Measurements from ENCODE around the gene STOM.

STOM gene

DNA sequence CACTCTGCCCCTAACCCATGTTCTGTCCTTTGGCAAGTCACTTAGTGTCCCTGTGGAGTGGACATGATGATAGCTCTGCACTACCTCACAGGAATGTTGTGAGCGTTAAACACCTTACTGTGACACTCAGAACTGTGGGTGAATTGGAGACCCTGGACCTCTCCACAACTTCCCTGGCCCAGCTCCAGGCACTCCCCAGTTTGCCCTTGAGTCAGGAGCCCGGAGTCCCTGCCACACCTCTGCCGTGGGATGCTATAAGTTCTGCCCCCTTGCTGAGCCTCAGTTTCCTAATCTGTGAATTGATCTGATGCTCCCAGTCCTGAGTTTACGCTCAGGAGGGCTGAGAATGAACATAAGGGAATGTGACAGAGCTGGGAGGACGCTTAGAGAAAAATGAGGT is 67.7 kb downstream of the STOM start:
- Histone ChIP-seq H3K79me2 (ENCODE audit: insufficient read depth, low read length) (no peaks in the 10 kb centered on the region), H3K4me2 (ENCODE audit: low read length) (no peak overlapping the region), H3K9me3 (ENCODE audit: low read length) (no peaks in the 10 kb centered on the region), H3K27me3 (ENCODE audit: insufficient read depth, low read length) (peaks cover 5% of the 10 kb centered on the region; the same call in 1 of the 2 replicates), H3K4me3 (ENCODE audit: low read depth, low read length, poor library complexity, severe bottlenecking) (no peak overlapping the region), H2AFZ (ENCODE audit: low read length) (no peak overlapping the region), H3K27ac (ENCODE audit: low read depth, low read length, poor library complexity, severe bottlenecking) (no peak overlapping the region), H3K36me3 (ENCODE audit: insufficient read depth, low read length) (no peaks in the 10 kb centered on the region), H3F3A (ENCODE audit: insufficient read depth, low read length) (no peaks in the 10 kb centered on the region), H3K9ac (ENCODE audit: low read length) (no peak overlapping the region), H3K9me2 (ENCODE audit: low read depth, low read length) (no peaks in the 10 kb centered on the region), H4K20me1 (ENCODE audit: insufficient read depth, low read length) (no peaks in the 10 kb centered on the region), H3K4me1 (ENCODE audit: insufficient read depth, low read length, severe bottlenecking) (peaks cover 23% of the 10 kb centered on the region)
- TF ChIP-seq EZH2 (IDR thresholded peaks at IDR 0.05; ENCODE audit: borderline replicate concordance, low read length) (no peak), CTCF (IDR thresholded peaks at IDR 0.05; ENCODE audit: low read length) (no peak)

DNA sequence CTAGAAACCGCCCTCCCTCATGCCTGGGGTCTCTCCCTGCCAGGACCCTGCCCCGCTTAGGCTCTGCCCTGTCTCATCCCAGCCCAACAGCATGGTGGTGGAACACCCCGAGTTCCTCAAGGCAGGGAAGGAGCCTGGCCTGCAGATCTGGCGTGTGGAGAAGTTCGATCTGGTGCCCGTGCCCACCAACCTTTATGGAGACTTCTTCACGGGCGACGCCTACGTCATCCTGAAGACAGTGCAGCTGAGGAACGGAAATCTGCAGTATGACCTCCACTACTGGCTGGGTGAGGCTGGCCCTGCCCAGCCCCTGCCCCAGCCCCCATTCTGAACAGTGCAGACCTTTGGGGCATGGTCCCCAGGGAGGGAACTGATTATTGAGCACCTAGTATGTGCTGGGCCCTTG is 68.2 kb downstream of the STOM start:
- no peaks in the 10 kb centered on the region for H3F3A ChIP-seq (ENCODE audit: insufficient read depth, low read length)
- H3K27ac ChIP-seq (ENCODE audit: low read depth, low read length, poor library complexity, severe bottlenecking) = no peak overlapping the region
- H4K20me1 ChIP-seq (ENCODE audit: insufficient read depth, low read length) = no peaks in the 10 kb centered on the region
- H3K9ac ChIP-seq (ENCODE audit: low read length) = no peak overlapping the region
- peaks cover 23% of the 10 kb centered on the region for H3K4me1 ChIP-seq (ENCODE audit: insufficient read depth, low read length, severe bottlenecking)
- no peaks in the 10 kb centered on the region for H3K79me2 ChIP-seq (ENCODE audit: insufficient read depth, low read length)
- no peaks in the 10 kb centered on the region for H3K9me3 ChIP-seq (ENCODE audit: low read length)
- TF ChIP-seq EZH2 (IDR thresholded peaks at IDR 0.05; ENCODE audit: borderline replicate concordance, low read length) = no peak
- TF ChIP-seq CTCF (IDR thresholded peaks at IDR 0.05; ENCODE audit: low read length) = no peak
- H3K4me2 ChIP-seq (ENCODE audit: low read length) = no peak overlapping the region
- peaks cover 5% of the 10 kb centered on the region; the same call in 1 of the 2 replicates for H3K27me3 ChIP-seq (ENCODE audit: insufficient read depth, low read length)
- H3K4me3 ChIP-seq (ENCODE audit: low read depth, low read length, poor library complexity, severe bottlenecking) = no peak overlapping the region
- no peaks in the 10 kb centered on the region for H3K9me2 ChIP-seq (ENCODE audit: low read depth, low read length)
- H3K36me3 ChIP-seq (ENCODE audit: insufficient read depth, low read length) = no peaks in the 10 kb centered on the region
- H2AFZ ChIP-seq (ENCODE audit: low read length) = no peak overlapping the region

GRCh38 chr9:121300283-121301119 is 69.5 kb downstream of the STOM start:
- Histone ChIP-seq H2AFZ (ENCODE audit: low read length) (no peak overlapping the region), H3K27me3 (ENCODE audit: insufficient read depth, low read length) (peaks cover 5% of the 10 kb centered on the region; the same call in 1 of the 2 replicates), H3K9ac (ENCODE audit: low read length) (peak overlapping the region; percentile 51; the same call in 1 of the 2 replicates), H3K79me2 (ENCODE audit: insufficient read depth, low read length) (no peaks in the 10 kb centered on the region), H3K4me1 (ENCODE audit: insufficient read depth, low read length, severe bottlenecking) (peaks cover 28% of the 10 kb centered on the region), H3K9me2 (ENCODE audit: low read depth, low read length) (no peaks in the 10 kb centered on the region), H3K9me3 (ENCODE audit: low read length) (no peaks in the 10 kb centered on the region), H4K20me1 (ENCODE audit: insufficient read depth, low read length) (no peaks in the 10 kb centered on the region), H3F3A (ENCODE audit: insufficient read depth, low read length) (no peaks in the 10 kb centered on the region), H3K4me2 (ENCODE audit: low read length) (peak overlapping the region; percentile 66), H3K4me3 (ENCODE audit: low read depth, low read length, poor library complexity, severe bottlenecking) (peak overlapping the region; percentile 48), H3K27ac (ENCODE audit: low read depth, low read length, poor library complexity, severe bottlenecking) (no peak overlapping the region), H3K36me3 (ENCODE audit: insufficient read depth, low read length) (no peaks in the 10 kb centered on the region)
- TF ChIP-seq EZH2 (IDR thresholded peaks at IDR 0.05; ENCODE audit: borderline replicate concordance, low read length) (no peak), CTCF (IDR thresholded peaks at IDR 0.05; ENCODE audit: low read length) (no peak)
